NCI-H187 treated with DMSO at 0.1 percent for 48 hours (cell line): Measurements from ENCODE around the gene CRADD.
"Not testable (repeated sequence)": the region's sequence is repeated elsewhere in the genome, so short reads cannot be mapped to it uniquely, and the experiment has no call there.

Source experiments
- DNase-seq: peaks from one replicate; lab custom pipeline; 2025; lab: John Stamatoyannopoulos, UW

Gene CRADD

DNA sequence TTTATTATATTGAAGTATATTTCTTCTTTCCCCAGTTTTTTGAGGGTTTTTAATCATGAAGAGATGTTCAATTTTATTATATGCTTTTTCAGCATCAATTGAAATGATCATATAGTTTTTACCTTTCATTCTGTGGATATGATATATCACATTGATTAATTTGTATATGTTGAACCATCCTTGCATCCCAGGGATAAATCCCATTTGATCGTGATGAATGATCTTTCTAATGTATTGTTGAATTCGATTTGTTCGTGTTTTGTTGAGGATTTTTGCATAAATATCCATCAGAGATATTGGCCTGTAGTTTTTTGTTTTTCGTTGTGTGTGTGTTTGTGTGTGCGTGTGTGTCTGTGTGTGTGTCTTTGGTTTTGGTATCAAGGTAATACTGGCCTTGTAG is 196.4 kb downstream of the CRADD start:
- no peak for DNase-seq

DNA sequence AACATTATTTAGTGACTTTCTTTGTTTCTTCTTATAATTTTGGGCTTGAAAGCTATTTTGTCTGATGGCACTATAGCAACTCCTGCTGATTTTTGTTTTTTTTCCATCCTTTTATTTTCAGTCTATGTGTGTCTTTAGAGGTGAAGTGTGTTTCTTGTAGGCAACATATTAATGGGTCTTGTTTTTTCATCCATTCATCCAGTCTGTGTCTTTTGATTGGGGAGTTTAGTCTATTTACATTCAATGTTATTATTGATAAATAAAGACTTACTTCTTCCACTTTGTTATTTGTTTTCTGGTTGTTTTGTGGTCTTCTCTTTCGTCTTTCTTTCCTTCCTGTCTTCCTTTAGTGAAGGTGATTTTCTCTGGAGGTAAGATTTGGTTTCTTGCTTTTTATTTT is 198.0 kb downstream of the CRADD start:
- DNase-seq, result no peak

DNA sequence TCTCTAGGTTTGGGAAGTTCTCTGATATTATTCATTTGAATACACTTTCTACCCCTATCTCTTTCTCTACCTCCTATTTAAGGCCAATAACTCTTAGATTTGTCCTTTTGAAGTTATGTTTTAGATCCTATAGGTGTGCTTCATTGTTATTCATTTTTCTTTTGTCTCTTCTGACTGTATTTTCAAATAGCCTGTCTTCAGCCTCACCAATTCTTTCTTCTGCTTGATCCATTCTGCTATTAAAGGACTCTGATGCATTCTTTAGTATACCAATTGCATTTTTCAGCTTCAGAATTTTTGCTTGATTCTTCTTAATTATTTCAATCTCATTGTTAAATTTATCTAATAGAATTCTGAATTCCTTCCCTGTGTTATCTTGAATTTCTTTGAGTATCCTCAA is 199.2 kb downstream of the CRADD start:
- DNase-seq, result no peak

DNA sequence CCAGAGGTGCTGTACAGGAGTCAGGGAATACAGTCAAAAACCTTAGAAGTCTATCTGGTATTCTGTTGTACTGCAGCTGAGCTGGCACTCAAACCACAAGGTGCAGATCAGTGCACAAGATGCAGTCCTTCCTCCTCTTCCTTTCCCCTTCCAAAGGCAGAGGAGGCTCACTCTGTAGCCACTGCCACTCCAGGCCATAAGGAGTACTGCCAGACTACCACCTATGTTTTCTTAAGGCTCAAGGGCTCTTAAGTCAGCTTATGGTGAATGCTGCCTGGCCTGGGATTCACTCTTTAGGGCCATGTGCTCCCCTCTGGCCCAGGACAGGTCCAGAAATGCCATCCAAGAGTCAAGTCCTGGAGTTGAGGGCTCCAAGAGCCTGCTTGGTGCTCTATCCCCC is 200.3 kb downstream of the CRADD start:
- DNase-seq, result no peak

DNA sequence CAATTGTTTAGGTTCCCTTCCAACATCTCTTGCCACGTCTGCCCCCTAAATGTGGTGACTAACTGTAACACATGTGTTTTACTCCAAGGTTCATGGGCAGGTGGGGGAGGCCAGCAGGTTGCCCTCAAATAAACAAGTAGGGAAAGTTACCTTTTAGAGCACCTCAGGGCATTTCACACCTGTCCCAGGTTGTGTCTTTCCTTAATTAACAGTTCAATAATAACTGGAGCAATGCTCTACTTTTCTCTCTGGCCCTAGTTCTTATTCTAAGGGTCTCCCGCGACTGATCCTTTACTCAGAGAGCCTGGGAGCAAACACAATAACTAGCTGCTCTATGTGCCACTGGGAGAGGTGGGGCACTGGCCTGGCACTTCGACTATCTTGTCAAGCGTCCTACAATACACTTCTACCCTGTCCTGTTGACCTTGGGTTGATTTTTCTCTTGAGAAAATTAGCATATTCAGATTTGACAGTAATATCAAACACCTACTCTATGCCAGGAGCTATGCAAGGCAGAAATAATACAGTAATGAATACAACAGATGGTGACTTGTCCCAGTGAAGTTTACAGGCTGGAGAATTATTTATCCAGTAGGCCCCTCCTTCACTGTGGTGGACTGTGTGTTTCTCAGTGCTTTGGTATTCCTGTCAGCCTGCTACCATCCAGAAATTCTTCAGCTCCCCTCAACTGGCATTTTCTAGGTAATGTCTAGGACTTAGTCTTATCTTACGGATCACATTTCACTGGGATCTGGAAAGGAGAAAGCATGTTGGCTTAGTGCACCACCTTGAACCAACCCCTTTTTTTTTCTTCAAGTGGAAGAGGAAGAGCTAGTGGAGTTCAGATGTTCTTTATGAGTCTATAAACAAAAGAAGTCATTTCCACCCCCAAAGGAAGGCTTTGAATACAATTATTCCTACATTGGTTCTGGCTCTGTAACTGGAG is 202.6 kb downstream of the CRADD start:
- DNase-seq, result no peak

DNA sequence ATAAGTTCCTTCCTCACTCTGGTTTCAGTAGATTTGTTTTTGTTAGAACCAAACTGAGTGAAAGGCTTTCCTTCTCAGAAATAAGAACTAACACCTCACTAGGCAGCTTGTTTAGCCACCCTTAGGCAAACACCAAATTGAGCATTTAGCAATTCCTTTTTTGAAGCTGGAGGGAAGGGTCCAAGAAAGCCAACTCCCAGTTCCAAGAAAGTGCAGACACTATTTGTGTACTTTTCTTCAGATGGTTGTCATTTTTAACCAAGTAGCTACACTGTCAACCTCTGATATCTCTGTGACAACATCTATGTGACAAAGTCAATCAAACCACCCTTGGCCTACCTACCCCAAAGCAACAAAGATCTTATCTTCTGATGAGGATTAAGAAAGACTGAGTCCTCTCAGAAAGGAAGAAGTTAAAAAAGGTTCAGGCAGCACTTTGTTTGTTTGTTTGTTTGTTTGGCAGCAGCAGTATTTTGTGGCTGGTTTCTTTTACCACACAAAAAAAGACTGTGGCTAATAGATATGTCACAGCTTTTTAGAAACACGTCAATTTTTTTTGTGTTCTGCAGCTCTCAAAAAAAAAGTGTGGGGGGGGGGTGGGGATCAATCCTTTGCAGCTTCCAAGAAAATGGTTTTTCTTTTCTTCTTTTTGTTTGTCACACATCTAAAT is 203.8 kb downstream of the CRADD start:
- DNase-seq, result no peak

DNA sequence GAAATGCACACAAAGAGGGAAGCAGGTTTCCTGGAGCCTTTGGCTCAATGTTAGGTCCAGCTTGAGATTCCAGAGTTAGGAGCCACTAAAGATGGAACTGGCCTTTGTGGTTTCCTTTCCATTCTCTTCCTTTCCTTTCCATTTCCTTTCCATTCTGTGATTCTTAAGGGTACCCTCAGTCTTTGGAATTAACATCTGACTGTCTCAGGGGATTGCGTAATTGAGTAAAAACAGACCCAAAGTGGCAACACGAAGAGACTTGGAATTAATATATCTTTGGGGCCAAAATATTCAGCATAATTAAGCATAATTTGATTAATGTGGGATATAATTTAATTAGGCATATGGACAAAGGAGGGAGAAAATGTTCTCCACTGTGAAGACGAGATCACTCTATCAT is 205.6 kb downstream of the CRADD start:
- no peak for DNase-seq

DNA sequence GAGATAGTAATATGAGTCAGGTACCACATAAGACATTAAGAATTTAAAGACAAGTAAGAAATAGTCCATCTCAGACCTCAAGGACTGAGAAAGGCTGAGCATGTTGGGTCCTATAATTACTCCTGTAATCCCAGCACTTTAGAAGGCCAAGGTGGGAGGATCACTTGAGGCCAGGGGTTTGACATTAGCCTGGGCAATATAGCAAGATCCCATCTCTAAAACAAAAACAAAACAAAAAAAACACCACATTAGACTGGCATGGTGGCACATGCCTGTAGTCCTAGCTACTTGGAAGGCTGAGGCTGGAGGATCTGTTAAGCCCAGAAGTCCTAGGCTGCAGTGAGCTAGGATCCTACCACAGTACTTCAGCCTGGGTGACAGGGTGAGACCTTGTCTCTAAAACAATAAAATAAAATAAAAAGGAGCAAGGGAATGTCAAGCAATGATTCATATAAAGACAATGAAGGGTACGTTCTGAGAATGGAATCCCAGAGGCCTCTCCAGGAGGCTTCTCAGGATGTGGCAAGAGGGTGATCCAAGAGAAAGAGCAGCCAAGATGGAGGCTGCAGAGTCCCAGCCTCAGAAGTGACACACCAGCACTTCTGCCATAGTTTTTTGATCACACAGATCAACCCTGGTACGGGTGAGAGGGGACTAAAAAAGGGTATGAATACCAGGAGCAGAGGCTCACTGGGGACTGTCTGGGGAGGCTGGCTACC is 206.4 kb downstream of the CRADD start:
- DNase-seq, result no peak

DNA sequence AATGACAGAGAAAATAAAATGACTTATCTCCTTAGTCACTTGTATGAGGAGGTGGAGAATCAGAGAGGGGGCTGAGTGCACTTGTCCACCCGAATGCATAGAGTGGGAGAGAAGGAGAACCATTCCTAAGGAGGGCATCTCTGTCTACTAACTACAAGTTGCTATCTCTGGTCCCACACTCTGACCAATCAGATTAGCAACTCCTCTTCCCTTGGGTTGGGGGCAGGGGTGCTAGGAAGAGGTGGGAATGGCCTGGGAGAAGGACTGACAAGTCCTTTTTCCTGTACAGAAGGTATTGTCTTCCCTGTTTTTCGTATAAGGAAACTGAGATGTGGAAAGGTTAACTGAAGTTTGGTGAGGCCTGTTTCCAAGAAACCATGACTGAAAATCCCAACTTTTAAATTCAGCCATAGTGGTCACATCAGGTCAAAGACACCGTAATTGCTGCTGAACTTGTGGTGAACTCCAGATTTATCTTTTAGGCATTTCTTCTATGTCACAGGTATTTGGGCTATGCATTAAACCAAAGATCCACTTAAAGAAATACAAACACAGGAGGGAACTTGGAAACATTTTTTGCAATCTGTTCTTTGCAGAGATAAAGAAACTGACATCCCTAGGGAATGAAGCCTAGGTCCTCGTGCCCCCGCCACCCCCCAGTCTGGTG is 207.8 kb downstream of the CRADD start:
- DNase-seq, result no peak

DNA sequence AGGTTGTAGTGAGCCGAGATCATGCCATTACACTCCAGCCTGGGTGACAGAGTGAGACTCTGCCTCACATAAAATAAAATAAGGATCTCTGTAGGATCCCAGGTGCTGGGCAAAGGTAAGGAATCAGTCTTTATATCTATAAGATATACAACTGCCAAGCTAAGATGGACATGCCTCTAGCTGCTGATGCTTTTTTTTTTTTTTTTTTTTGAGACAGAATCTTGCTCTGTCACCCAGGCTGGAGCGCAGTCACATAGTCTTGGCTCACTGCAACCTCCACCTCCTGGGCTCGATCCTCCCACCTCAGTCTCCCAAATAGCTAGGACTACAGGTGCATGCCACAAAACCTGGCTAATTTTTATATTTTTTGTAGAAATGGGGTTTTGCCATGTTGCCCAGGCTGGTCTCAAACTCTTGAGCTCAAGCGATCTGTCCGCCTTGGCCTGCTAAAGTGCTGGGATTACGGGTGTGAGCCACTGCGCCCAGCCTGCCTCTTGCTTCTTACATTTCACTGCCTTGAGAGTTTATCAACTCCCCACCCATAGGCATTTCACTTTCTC is 208.9 kb downstream of the CRADD start:
- not testable (repeated sequence) for DNase-seq

DNA sequence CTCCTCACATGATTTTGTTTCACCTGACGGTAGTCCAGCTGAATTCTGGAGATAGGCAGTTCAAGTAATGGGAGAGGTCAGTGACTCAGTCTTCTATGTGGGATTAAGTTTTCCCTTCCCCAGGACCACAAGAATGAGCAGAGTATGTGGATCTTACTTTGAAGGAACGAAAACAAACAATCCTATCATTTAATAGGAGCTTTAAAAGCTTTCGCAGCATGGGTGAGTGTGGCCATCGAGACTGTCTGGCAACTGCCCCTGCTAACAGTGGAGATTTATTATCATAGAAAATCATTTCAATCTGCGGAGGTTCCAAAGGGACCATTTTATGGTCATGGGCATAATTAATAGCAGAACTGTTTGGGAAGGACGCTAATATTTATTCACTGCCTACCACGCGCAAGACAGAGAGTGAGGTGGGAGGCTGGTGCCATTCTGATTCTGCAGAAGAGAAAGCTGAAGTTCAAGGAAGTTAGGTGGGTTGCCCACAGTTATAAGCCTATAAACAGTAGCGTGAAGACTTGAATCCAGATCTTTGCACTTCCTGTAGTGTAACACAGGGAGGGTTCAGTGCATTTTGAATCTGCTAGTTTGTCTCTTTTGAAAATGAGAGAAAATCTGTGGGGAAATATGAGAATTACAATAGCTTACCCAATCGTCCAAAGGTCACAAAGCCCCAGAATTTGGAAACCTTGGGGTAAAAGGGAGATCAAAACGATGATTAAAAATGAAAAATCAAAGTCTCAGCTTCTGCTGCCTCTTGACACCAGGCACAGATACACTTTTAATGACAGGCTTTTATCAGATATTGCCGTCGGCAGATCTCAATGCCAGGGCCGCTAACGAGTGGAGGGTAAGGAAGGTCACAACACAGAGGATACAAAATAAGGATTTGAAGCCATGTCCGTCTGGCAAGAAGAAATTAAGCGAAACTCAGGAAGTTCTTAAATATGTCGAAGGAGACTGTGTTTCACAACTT is 209.6 kb downstream of the CRADD start:
- DNase-seq, result no peak

DNA sequence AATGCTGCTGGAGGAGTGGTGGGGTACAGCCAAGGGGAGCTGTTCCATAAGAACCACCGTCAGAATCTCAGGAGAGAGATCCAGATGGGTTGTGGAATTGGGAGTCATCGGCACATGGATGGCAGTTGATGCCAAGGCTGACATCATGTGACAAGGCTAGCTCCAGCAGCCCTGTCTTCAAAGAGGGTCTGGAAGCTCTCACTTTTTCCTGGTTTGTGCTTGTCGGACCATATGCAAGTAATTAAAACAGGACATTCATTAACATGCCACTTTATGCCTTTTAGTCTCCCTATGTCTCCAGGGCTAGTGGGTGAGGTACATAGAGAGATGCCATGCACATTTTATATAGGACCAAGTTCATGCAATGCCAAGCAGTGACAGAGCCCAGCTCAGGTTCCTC is 211.8 kb downstream of the CRADD start:
- DNase-seq, result no peak

DNA sequence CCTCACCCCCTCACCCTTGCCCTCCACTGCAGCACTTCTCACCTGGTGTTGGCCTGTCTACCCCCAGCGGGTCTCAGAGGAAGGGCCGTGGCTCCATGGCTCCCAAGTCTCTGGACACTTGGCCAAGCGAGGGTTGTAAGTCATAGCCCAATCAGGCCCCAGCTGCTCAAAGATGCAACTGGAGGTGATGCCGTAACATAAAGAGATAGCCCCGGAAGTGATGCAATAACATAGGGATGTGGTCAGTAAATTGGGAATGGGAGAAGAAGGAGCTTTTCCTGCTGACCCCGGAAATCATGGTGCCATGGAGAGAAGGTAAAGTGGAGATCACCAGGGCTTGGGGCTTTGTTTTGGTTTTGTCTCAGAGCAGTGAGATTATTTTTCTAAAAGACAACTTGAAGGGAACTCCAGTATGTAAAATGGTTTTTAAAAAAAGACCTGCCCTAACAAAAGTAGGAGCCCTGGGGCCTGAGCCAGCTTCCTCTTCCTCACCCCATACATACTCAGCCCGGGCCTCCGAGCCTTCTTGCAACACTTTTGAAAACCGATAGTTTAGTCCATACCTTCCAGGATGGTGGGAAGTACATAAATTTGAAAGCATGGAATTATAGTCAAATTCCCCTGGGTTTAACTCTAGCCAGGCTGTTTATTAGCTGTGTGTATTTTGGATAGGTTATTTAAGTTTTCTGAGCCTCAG is 212.5 kb downstream of the CRADD start:
- DNase-seq, result no peak

DNA sequence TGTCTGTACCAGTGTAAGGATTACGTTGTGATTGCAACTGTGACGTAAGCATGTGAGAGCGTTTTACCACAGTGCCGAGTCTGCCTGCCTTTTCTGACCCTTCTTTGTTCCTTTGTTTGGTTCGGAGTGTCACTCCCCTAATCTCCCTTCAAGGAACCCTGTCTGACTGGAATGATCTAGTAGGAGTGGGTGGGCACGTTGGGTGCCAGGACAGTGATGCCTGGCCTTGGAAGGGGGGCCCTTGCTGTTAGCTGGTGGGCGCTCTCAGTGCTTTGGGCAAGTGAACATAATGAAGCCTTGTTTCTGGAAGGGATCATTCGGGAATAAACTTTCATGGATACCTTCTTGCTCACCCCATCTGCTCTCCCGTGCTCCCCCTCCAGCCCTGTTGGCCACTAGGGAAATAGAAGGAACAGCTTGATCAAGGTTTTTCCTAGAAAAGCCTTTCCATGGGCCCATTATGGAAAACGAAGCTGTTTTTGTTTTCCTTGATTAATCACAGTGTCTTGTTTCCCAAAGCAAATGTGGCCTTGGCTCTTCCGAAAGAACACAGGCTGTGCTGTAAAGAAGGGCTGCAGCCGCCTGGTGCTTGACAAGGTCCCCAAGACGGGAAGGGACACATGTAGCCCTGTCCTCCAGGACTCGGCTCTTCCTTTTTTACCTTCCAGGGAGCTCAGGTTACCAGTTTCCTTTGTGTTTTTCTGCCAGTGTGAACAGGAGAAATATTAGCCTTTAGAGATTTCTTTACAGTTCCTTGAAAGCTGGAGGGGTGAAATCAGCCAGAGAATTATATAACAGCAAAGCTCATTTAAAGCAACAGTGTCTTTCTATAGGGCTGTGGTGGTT is 215.5 kb downstream of the CRADD start:
- no peak for DNase-seq

DNA sequence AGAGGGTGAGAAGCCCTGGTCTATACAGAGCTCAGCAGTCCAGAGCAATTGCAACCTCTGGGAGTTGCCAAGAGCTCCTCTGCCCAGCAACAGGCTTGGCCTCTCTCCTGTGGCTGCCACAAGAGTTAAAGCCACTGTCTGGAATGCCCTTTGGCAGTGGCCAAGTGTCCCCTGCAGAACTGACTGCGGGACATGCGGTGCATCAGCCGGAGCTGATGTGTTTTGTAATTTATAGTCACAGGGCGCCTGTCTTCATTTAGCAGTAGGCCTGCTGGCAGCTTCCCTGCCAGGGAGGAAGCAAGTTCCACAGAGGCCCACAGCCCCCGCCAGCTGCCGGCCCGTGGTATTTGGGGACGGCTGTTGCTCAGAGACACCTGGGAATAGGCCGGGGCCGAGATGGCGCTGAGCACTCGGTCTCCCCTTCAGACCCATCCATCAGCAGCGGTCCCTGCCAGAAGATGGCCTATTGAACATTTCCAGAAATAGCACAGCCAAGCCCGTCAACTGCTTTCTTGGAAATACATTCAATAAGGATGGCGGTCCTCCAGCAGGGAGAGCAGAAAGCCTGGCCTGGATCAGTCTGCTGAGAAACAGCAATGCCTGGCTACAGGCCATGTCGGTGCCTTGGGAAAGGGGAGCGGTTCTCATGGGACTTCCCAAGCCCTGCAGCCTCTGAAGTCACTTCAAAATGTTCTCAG is 217.4 kb downstream of the CRADD start:
- no peak for DNase-seq

DNA sequence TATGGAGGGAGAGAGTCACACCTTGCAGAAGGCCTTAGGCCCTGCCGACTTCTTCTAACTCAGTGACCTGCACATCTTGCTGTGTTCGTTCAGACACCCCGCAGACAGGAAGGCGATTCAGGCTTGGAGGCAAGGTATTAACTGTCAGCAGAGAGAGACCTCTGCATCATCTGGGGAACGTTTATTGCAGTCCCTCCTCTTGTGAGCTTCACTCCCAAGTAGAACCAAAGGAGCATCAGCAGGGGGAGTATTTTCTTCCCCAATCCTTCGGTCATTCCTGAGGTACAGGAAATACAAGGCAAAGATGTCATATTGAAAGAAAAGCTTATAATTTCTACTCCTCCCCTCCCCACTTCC is 217.9 kb downstream of the CRADD start:
- DNase-seq, result no peak

DNA sequence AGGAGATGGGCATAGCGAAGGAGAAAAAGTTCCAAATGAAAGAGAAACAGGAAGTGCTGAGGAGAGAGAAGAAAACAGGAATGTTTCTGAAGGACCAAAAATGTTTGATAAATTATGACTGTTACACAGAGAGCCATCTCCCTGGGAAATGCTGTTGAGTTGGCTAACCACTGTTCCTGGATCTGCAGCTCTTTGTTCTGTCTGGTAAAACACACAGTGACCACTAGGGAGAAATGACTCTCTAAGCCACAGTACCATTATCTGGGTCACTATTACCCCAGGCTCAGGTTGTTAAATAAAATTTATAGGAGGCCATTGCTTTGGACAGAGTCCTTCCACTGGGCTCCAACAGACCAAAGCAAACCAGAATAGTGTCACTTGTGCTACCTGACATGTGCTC is 219.3 kb downstream of the CRADD start:
- DNase-seq, result no peak

DNA sequence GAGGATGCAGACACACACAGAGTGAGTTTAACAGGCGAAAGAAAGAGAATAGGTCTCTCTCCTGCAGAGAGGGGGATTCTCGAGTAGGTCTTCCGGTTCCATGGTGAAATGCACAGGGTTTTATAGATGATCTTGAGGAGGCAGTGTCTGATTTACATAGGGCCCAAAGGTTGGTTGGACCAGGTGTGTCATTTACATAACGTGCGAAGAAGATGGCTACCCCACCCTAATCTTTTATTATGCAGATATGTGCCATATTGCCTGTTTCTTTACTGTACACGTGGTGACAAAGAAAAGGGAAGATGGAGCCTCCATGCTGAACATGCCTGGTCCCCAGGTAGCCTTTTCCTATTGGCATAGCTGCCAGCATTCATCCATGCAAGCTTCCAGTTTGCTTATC is 219.8 kb downstream of the CRADD start:
- DNase-seq, result no peak

DNA sequence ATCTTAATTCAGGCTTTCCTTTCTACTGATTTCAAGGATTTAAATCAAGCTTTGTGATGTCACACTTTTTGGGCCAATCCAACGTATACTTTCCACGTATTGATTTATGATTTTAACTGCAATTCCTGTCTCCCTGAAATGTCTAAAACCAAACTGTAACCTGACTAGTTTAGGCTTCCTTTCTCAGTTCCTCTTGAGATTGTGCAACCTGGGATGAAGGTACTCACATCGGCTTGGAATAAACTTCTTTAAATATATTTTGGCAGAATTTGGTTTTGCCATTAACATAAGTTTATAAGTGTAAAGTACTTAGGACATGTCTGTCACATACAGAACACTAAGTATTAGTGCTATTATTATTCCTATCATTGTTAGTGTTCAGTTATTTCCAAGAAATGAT is 224.6 kb downstream of the CRADD start:
- no peak for DNase-seq
